DND-41 (cell line): Measurements from ENCODE around the gene CACNA1A.

Source experiments
- EZH2 ChIP-seq: IDR thresholded peaks from 3 replicates; pipeline ENCODE4 v1.6.1; 2012; ENCODE audit warnings: borderline replicate concordance, low read depth, mild to moderate bottlenecking, moderate library complexity, low read length, inconsistent platforms; ENCODE audit not compliant: severe bottlenecking
- TF ChIP-seq, protein P1 (sequence below): IDR thresholded peaks from 2 replicates; pipeline ENCODE4 v1.5.1; 2012; ENCODE audit warnings: borderline replicate concordance, low read length, moderate library complexity, mild to moderate bottlenecking; ENCODE audit not compliant: poor library complexity, severe bottlenecking; ENCODE audit errors: extremely low read depth

DNA sequence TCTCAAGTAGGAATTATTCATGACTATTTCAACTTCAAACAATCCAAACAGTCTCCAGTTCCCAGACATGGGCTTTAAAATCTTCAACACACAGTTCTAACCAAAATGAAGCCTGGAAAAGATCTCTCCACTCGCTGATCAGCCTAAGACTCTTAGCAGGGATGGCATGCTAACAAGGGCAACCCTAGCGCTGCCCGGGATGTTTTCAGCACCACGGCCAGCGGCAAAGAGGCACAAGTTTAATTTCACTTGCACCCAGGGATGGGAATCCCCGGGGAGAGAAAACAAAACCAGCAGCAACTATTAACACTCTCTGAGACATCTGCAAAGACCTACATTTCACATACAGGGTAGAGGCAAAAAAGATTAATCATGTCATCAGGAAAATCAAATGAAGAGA is 43.0 kb downstream of the CACNA1A start:
- TF ChIP-seq, protein P1, sequence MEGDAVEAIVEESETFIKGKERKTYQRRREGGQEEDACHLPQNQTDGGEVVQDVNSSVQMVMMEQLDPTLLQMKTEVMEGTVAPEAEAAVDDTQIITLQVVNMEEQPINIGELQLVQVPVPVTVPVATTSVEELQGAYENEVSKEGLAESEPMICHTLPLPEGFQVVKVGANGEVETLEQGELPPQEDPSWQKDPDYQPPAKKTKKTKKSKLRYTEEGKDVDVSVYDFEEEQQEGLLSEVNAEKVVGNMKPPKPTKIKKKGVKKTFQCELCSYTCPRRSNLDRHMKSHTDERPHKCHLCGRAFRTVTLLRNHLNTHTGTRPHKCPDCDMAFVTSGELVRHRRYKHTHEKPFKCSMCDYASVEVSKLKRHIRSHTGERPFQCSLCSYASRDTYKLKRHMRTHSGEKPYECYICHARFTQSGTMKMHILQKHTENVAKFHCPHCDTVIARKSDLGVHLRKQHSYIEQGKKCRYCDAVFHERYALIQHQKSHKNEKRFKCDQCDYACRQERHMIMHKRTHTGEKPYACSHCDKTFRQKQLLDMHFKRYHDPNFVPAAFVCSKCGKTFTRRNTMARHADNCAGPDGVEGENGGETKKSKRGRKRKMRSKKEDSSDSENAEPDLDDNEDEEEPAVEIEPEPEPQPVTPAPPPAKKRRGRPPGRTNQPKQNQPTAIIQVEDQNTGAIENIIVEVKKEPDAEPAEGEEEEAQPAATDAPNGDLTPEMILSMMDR = no peak
- TF ChIP-seq EZH2 = no peak
